Endothelial cell of umbilical vein (primary cell): ENCODE measurements around the gene FOXL3.

ENCODE experiments used
- EZH2 ChIP-seq: IDR thresholded peaks from 2 replicates; pipeline ENCODE4 v1.6.1; 2012; ENCODE audit warnings: borderline replicate concordance, low read depth, mild to moderate bottlenecking, moderate library complexity, low read length, inconsistent platforms; ENCODE audit not compliant: severe bottlenecking
- FOS ChIP-seq: IDR thresholded peaks from 2 replicates; pipeline ENCODE4 v1.6.1; 2011; ENCODE audit warnings: mild to moderate bottlenecking, low read length, moderate library complexity, borderline replicate concordance; ENCODE audit not compliant: insufficient read depth
- GATA2 ChIP-seq: IDR thresholded peaks from 2 replicates; pipeline ENCODE4 v1.7.0; 2011; ENCODE audit warnings: low read depth, mild to moderate bottlenecking, moderate library complexity, mixed read lengths, low read length; ENCODE audit not compliant: insufficient read length, insufficient read depth
- JUN ChIP-seq: IDR thresholded peaks from 2 replicates; pipeline ENCODE4 v1.6.1; 2011; ENCODE audit warnings: borderline replicate concordance, low read depth; ENCODE audit not compliant: insufficient read length, insufficient read depth
- MYC ChIP-seq: IDR thresholded peaks from one replicate; pipeline ENCODE4 v1.6.1; 2011; ENCODE audit warnings: mild to moderate bottlenecking, low read depth, low read length
- POLR2A ChIP-seq: IDR thresholded peaks from 2 replicates; pipeline ENCODE4 v1.6.1; 2012; ENCODE audit warnings: low read depth, mild to moderate bottlenecking, control low read depth, low read length
- POLR2AphosphoS5 ChIP-seq: IDR thresholded peaks from 2 replicates; pipeline ENCODE4 v1.6.1; 2012; ENCODE audit warnings: low read depth, mild to moderate bottlenecking, control low read depth, low read length, moderate library complexity; ENCODE audit not compliant: insufficient read depth
- TF ChIP-seq, protein P1 (sequence below), 2 donors: IDR thresholded peaks; 1 replicate in 1 of 2; 2 replicates in 1 of 2; pipeline ENCODE4 v1.5.1; 2011; ENCODE audit warnings: low read length in 2 of 2, mild to moderate bottlenecking in 2 of 2, moderate library complexity in 2 of 2, control low read depth in 1 of 2, inconsistent platforms in 1 of 2, low read depth in 1 of 2; ENCODE audit not compliant: insufficient read depth in 1 of 2; ENCODE audit errors: extremely low read depth in 1 of 2
- TF ChIP-seq, protein P2 (sequence below): IDR thresholded peaks from 2 replicates; pipeline ENCODE4 v1.6.1; 2011; ENCODE audit not compliant: insufficient read depth, insufficient read length

DNA sequence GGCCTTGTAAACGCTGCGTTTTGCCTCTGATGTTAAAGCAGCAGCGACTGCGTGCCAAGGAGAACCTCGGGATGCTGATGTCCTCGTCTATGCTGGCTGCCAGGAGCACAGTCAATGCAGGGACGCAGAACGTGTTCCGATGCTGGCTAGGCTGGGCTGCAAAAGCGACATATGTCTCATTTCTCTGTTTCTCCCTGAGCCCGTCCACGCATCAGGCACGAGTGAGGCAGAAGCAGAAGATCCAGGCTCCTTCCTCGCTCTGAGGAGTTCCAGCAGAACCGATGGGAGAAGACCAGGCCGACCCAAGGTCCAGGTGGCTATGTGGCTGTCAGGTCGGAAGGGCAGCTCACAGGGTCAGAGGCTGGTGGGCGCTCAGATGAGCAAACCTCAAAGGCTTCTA lies 3.7 kb upstream of the FOXL3 start:
- no peak for TF ChIP-seq JUN
- TF ChIP-seq, protein P1, sequence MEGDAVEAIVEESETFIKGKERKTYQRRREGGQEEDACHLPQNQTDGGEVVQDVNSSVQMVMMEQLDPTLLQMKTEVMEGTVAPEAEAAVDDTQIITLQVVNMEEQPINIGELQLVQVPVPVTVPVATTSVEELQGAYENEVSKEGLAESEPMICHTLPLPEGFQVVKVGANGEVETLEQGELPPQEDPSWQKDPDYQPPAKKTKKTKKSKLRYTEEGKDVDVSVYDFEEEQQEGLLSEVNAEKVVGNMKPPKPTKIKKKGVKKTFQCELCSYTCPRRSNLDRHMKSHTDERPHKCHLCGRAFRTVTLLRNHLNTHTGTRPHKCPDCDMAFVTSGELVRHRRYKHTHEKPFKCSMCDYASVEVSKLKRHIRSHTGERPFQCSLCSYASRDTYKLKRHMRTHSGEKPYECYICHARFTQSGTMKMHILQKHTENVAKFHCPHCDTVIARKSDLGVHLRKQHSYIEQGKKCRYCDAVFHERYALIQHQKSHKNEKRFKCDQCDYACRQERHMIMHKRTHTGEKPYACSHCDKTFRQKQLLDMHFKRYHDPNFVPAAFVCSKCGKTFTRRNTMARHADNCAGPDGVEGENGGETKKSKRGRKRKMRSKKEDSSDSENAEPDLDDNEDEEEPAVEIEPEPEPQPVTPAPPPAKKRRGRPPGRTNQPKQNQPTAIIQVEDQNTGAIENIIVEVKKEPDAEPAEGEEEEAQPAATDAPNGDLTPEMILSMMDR (IDR thresholded peaks at IDR 0.05; ENCODE audit: extremely low read depth in 1 of 2, insufficient read depth in 1 of 2, low read depth in 1 of 2, low read length in 2 of 2) = no peak
- no peak for TF ChIP-seq POLR2A
- TF ChIP-seq, protein P2, sequence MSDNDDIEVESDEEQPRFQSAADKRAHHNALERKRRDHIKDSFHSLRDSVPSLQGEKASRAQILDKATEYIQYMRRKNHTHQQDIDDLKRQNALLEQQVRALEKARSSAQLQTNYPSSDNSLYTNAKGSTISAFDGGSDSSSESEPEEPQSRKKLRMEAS = no peak
- TF ChIP-seq POLR2AphosphoS5 = no peak
- no peak for TF ChIP-seq EZH2
- no peak for TF ChIP-seq GATA2
- TF ChIP-seq MYC = no peak
- no peak for TF ChIP-seq FOS
